ENCODE results near the gene SNX30.

Gene SNX30

DNA sequence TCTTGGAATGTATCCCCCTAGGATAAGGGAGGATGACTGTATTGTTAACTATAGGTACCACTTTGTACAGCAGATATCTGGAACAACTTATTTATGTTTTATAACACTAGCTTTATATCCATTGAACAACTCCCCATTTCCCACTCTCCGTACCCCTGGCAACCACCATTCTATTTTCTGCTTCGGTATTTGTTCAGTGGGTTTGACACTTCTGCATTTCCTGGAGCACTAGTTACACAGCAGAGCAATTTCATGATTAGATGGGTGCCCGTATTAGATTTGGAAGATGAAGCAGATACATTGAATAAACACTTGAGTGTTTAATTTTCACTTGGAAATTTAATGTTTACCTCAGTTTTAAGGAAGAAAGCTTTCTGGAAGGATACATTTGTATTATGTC is 72.7 kb downstream of the SNX30 start:
- no peak for DNase-seq (ENCODE audit: low spot score)

DNA sequence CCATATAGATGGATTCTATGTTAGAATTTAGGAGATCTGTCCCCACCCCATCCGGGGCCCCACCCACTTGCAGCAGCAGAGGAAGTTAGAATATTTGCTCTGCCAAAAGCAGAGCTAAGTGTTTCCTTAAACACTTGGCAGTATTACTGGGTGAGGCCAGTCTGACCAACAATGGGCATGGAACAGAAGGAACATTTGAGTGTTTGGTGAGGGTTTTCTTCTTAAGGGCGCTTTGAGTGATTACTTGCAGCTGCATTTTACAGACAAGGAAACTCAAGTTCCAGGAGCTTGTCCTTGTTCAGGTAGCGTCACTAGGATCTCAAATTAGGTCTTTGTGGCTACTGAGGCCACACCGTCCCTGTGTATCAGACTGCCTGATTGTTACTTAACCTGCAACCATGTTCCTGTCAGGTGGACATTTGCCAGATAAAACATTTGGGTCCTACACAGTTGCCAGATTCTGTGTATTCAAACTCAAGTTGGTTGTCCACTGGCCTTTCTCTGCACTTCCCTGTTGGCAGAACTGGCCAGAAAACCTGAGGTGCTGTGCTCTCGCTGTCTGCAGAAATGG is 80.8 kb downstream of the SNX30 start:
- no peak for DNase-seq (ENCODE audit: low spot score)

DNA sequence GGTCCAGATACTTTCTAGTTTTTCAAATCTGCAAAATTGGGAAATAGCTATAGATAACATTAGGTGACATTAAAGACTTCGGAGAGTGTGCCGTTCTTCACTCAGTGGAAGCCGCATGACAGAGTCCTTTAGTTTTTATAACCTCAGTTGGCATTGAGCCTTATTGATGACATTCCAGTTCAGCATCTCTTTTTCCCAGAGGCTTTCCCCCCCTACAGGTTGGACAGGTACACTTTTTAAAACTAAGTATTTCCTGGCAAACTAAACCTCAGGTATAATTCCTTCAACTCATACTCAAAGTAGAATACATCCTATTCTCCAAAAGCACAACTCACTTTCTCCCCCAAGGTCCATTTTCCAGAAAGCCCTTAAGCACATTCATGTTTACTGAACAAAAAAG is 81.4 kb downstream of the SNX30 start:
- DNase-seq (ENCODE audit: low spot score): no peak

DNA sequence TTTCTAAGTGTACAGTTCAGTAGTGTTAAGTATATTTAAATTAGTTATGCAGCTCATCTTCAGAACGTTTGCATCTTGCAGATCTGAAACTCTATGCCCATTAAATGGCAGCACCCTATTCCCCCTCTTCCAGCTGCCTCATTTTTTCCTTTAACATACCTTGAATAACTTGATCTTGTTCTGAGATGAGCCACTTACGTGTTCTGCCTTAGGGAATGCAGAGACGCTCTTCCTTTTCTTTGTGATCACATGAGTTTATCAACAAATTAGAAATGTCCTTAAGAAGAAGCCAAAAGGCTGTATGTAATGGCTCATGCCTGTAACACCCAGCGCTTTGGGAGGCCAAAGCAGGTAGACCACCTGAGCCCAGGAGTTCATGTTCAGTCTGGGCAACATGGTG is 82.5 kb downstream of the SNX30 start:
- no peak for DNase-seq (ENCODE audit: low spot score)

DNA sequence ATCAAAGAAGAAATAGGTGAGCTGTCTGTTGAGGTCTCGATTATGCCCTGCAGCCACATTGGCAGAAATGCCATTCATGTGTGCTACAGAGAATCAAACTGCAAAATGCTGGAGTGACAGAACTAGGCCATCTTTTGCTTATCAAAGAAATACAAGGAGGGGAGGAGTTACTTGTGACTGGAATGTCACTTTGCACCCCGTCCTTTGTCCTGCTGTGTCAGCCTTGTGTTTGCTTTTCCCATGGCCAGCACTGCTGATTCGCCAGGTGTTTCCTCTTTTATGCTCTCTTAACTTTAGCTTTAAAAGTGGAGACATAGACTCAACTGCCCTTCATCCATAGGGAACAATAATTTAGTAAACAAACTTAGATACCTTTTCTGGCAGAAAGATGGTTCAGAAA is 85.8 kb downstream of the SNX30 start:
- no peak for DNase-seq (ENCODE audit: low spot score)

DNA sequence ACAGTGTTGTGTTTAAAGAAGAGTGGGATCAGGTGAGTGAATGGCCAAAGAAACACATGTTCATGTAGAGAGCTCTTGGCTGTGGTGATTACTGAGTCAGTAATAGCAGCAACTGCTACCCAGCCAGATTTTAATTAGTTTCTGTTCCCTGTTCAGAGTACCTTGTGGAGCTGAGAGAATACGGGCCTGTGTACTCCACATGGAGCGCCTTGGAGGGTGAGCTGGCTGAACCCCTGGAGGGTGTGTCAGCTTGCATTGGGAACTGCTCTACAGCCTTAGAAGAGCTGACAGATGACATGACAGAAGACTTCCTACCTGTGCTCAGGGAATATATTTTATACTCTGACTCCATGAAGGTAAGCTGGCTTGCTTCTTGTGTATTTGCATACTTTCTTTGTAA is 87.8 kb downstream of the SNX30 start:
- no peak for DNase-seq (ENCODE audit: low spot score)

DNA sequence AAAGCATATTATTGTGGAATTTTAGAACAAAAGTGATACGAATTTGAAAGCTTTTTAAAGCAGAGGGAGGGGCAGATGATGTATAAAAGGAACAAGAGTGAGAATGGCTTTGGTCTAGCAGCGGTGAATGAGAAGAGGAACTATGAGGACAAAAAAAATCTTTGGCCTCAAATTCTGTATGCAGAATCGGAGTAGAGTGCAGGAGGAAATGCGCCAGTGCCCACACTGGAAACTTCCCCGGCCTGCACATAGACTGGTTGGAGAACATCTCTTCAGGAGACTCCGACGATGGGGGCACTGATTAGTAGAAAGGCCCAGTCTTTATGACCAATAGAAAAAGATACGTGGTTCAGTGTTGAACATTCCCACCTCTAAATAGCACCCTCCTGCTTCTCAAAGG is 88.8 kb downstream of the SNX30 start:
- no peak for DNase-seq (ENCODE audit: low spot score)

DNA sequence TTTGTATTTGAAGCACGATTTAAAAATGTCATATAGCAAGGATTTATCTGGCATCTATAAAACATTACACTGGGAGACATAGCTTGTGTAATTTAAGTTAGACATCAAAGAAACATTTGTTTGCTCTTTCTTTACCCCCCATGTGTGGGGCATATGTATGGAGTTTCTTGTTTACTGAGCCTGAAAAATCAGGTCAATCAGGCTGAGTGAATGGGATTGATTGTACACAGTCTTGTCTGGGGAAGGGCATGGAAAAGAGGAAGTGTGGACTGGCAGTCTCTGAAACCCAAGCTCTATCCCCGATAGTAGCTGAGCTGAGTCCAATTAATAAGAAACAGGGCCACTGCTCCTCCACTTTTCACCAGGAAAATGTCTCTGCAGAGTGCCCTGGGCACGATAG is 90.7 kb downstream of the SNX30 start:
- no peak for DNase-seq (ENCODE audit: low spot score)

DNA sequence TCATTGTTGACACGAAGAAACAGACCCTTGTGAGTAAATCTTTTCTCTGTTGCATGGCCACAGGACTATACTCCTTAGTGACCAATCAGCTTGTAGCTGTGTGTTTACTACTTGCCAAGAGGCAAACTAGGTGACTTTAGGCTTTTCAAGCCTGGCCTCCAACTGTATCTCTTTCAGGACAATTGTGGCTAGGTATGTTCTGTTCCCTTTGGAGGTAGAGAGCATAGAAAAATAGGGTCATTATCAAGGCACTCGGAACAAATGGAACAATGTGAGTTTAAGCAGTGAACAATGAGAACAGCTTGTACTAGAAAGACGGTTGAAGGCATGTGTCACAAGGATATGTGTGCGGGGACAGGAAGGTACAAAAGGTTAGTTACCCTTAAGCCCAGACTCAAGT is 92.0 kb downstream of the SNX30 start:
- no peak for DNase-seq (ENCODE audit: low spot score)

DNA sequence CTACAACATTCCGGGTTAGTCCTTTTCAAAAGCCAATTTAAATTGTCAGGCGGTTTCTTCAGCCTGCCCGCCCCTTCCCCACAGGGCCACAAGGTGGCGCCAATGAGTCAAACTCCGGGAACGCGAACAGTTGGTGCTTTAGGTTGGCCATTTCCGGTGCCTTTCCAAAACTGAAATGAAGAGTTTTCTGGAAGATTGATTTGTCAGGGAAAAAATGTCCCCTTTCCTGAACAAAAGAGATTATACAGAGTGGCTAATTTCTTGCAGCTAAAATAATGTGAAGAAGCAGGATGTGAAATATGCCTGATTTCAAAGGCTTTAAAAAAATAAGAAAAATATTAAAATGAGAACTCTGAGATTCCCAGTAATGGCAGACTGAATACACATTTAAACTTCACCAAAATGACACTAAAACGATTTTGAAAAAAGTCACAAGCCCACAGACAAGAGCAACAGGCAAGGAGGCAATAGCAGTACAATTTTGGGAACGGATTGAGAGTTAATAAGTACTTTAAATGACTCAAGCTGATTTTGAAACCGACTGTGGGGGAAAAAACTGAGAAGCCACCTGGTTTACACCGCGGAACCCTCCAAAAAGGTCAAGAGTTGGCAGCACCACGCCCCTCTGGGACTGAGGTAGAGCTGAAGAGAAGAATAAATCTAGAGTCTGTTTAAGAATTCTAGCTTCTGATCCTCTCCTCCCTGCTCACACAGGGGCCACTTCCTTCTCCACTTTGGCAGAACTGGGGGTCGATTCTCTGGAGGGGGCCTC is 94.4 kb downstream of the SNX30 start:
- DNase-seq (ENCODE audit: low spot score): peak; percentile 87

DNA sequence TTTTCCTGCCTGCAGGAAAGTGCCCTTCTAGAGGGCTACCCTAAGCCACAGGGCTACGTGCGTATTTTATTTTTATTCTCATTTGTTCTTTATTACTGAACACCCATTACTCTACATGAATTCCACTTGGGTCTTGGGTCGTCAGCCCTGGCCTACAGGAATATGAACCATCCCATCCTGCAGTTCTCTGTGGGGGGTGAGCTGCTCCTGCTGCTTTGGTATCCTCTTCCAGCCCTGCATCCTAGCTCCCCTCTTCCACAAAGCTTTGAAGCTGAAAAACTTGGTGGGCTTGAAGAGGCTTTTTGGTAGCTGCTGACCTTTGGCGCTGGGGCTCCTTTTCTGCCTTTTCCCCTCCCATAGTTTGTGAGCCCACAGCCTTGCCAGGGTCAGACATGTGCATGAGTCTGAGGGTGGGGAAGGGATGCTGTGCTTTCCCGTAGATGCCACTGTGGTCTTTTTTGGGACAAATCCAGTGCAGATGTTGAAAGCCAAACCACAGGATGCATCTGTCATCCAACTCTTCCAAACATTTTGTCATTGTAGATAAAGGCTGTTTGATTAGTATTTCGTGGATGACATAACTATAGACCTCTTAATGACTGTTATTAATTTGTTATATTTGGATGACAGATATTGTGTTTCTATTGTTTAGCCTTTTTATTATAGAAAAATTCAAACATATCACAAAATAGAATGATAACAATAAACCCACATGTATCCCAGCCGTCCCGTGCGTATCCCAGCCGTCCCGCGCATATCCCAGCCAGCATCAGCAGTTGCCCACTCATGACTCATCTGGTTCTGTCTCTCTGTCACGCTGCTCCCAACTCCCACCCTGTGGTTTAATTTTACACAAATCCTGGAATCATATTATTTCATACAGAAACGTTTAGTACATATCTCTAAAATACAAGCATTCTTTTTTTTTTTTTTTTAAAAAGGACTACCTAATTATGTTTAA is 96.2 kb downstream of the SNX30 start:
- no peak for DNase-seq (ENCODE audit: low spot score)

DNA sequence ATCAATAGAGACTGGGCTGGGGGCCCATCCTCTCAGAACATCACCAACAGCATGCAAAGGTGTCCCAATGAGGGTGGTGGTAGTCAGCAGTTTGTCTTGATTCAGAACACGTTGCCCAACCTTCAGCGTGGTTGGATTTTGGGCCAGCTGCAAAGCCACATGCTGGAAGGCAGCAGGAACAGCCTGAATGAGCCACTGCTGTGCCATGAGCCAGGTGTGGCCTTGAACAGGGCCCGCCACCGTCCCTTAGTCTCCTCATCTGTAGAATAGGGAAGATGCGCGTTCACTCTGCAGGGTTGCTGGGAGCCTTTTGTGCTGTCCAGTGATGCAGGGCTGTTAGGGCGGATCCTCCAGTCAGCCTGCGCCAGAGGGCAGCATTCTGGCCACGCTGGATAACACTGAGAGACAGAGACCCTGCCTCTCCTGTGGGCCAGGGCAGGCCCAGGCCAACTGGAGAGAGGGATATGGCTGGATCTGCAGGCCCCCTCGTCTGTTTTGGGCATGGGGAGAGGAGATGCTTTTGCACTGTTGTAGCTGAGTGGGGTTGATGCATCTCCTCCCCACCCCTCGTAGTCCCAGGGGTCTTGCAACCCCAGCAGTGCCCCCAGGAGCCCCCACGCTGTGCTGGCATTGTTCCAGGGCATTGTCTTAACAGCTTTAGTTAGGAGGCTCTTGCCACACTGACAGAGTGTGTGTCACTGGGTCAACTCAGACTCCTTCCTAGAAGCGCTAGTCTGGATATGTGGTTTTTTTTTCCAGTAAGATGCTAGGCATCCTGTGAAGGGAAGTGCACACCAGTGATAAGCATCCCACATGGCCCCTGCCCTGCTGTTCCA is 98.0 kb downstream of the SNX30 start:
- no peak for DNase-seq (ENCODE audit: low spot score)

DNA sequence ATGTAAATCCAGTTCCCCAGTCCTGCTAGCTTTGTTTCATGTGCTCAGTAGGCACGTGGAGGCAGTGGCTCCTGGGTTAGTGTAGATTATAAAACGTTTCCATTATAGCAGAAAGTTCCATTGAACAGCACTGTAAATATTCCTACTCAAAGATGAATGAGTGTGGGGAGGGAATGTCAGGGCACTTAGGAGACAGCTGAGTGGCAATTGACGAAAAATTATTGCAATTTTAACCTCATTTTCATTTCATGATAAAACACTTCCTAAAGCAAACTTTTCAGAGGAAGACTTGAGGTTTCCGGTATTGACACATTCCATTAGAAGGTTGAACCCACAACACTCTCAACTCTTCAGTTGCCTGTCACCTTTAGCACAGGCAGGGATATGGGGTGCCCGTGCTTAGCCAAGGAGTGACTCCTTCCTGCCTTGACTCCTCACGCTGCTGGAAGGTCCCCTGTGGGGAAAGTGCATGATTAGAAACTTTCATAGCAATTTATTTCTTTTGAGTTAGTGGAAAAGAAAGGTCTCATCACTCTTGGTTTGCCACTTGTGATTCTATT is 98.9 kb downstream of the SNX30 start:
- no peak for DNase-seq (ENCODE audit: low spot score)

DNA sequence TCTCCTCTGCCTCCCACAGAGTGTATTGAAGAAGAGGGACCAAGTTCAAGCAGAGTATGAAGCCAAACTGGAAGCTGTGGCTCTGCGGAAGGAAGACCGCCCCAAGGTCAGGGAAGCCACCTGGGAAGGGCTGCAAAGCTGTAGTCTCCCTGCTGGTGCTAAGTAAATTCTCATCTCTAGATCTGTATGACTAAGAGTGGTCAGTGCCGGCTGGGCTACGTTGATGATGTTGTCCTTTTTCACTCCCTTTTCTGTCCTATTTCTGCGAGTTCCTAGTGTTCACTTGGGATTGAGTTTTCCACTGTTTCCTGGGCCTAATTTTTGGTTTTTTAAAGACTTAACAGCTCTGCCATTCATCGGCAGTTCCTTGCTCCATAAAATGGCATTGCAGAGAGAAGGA is 100.3 kb downstream of the SNX30 start:
- DNase-seq (ENCODE audit: low spot score): no peak

DNA sequence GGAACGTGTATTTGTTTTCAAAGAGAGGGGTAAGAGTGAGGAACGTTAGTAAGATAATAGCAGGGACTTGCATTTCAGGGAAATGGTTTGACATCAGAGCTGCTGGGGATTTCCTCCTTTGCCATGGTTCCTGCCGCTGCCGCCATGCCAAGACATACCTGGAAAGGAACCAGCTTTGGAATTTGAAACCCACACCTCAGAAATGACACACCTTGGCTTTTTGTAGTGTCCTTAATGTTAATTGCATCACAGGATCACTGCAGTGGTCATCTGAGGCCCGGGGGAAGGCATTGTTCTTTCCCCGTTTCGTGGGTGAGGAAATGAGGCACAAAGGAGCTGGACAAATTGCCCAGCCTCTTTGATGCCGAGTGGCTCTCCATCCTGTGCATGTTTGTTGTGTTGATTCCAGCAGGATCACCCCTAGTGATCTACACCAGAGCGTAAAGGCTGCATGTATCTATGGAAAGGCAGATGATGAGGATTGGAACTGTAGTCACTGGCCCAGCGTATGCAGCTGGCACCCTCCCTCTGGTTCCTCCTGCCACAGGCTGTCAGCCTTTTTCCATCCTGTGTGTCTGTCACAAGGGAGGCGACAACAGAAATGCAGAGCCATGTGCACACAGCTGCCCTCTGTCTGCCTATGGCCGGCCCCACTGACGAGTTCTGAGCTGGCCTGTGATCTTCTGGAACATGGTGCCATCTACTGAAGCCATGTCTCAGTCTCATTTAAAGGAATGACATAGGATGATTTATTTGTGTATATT is 102.4 kb downstream of the SNX30 start:
- DNase-seq (ENCODE audit: low spot score): no peak

DNA sequence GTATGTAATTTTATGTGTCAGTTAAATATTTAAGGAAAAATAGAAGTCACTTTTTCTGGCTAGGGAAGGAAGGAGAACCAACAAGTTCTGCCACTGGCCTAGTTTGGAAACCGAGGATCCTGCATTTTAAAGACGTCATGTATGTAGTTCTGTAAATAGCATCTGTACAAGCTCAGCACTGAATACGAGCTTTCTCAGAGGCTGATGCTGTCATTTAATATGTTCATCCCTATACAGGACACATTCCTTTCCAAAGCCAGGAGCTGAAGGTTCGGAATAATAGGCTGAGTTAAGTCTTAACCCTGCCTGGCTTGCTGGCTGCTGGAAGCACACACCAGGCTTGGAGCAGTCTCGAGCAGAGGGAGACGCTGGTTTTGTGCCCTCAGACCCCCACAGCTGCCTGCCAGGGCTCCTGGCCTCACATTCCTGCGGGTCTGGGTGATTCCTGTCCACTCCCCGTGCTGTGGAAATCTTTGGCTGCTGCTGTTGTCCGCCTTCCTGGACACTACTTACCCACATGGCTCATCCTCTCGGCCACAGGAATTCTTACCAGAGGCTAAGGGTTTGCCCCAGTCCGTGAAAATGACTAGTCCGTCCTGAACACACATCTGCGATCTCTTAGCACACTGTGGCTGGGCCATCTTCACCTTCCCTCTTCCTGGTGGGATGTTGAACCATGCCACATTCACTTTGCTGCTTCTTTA is 103.5 kb downstream of the SNX30 start:
- DNase-seq (ENCODE audit: low spot score): no peak

DNA sequence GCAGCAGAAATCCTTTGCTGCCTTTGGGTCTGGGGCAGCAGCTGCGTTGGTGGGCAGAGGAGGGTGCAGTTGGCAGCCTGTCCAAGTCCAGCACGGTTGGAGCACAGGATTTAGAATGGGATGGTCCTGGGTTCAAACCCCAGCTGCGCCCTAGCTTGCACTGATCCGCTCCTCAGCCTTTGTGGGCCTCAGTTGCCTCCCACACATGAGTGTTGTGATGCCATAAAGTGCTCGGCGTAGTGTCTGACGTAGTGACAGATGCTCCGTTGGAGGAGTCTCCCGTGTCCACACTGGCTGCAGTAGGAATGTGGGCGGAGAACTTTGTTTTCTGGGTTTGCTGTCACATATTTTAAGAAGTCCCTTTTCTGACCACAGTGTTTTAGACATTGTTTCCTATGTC is 104.1 kb downstream of the SNX30 start:
- DNase-seq (ENCODE audit: low spot score): no peak

DNA sequence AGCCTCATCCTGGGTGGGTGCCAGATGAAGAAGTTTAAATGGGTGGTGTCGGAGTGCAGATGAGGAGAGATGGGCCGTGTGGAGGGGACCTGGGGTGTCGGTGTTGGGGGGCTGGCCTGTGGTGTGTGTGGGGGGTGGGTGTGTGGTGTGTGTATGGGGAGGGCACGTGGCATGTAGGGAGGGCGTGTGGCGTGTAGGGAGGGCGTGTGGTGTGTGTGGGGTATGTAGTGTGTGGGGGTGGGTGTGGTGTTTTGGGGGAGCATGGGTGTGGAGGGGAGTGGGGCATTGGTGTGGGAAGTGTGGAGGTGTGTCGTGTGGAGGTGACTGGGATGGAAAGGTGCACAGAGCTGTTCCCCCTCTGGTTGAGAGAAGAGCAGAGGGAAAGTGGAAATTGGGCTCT is 105.6 kb downstream of the SNX30 start:
- DNase-seq (ENCODE audit: low spot score): no peak

DNA sequence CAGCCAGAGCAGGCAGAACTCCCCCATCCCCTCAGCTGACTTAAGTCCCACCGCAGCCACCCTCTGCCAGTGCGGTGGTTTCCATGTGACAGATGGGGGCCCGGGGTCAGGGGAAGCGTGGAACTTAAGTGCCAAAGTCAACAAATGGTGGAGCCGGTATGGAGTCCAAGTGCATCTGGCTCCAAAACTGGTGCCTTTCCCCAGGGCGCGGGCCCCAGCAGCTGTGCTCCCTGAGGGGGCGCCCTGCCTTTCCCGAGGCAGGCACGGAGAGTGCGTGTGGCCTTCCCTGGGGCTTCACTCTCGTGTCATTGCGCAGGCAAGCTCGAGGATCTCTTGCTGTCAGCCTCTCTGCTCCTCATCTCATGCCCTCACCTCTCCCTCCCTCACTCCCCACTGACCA is 106.3 kb downstream of the SNX30 start:
- DNase-seq (ENCODE audit: low spot score): no peak

DNA sequence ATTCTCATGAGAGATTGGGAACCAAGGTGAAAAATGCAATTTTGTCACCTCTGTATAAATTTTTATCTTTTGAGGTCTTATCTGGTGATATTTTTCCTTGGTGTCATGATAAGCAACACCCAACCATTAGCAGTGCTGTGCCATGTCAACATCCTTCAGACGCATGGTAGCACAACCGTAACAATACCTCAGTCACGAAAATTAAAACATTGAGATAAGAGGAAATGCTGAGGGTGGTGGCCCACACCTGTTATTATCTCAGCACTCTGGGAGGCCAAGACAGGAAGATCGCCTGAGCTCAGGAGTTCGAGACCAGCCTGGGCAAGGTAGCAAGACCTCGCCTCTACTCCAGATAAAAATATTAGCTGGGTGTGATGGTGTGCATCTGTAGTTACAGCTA is 107.4 kb downstream of the SNX30 start:
- no peak for DNase-seq (ENCODE audit: low spot score)
